ENCODE data around the gene SUSD2.

SUSD2 gene

GRCh38 chr22:24216541-24217209 is 35.4 kb downstream of the SUSD2 start:
- TF ChIP-seq CTCF (IDR thresholded peaks at IDR 0.05; ENCODE audit: low read depth, low read length): no peak
- DNase-seq (ENCODE audit: low read depth in 2 of 2): no peak
- H3K4me3 ChIP-seq (replicated peaks in 1 of 2; ENCODE audit: low read depth in 2 of 2, low read length in 2 of 2): no peak overlapping the region

- no peak for TF ChIP-seq CTCF (IDR thresholded peaks at IDR 0.05; ENCODE audit: low read depth, low read length)
- DNase-seq (ENCODE audit: low read depth in 2 of 2): no peak
- no peak overlapping the region for H3K4me3 ChIP-seq (replicated peaks in 1 of 2; ENCODE audit: low read depth in 2 of 2, low read length in 2 of 2)
Observed at GRCh38 chr22:24217384-24217783, 36.1 kb downstream of the SUSD2 start.

GRCh38 chr22:24219750-24220149 is 38.5 kb downstream of the SUSD2 start:
- TF ChIP-seq CTCF (IDR thresholded peaks at IDR 0.05; ENCODE audit: low read depth, low read length): no peak
- no peak overlapping the region for H3K4me3 ChIP-seq (replicated peaks in 1 of 2; ENCODE audit: low read depth in 2 of 2, low read length in 2 of 2)
- no peak for DNase-seq (ENCODE audit: low read depth in 2 of 2)

GRCh38 chr22:24224468-24224867 is 43.2 kb downstream of the SUSD2 start:
- no peak for DNase-seq (ENCODE audit: low read depth in 2 of 2)
- no peak for TF ChIP-seq CTCF (IDR thresholded peaks at IDR 0.05; ENCODE audit: low read depth, low read length)
- no peak overlapping the region for H3K4me3 ChIP-seq (replicated peaks in 1 of 2; ENCODE audit: low read depth in 2 of 2, low read length in 2 of 2)

GRCh38 chr22:24225044-24225601 is 43.8 kb downstream of the SUSD2 start:
- H3K4me3 ChIP-seq (replicated peaks in 1 of 2; ENCODE audit: low read depth in 2 of 2, low read length in 2 of 2): no peak overlapping the region
- no peak for TF ChIP-seq CTCF (IDR thresholded peaks at IDR 0.05; ENCODE audit: low read depth, low read length)
- no peak for DNase-seq (ENCODE audit: low read depth in 2 of 2)

GRCh38 chr22:24225951-24226350 is 44.7 kb downstream of the SUSD2 start:
- no peak for DNase-seq (ENCODE audit: low read depth in 2 of 2)
- no peak overlapping the region for H3K4me3 ChIP-seq (replicated peaks in 1 of 2; ENCODE audit: low read depth in 2 of 2, low read length in 2 of 2)
- no peak for TF ChIP-seq CTCF (IDR thresholded peaks at IDR 0.05; ENCODE audit: low read depth, low read length)
